ENCODE results near the gene NUP214.

DNA sequence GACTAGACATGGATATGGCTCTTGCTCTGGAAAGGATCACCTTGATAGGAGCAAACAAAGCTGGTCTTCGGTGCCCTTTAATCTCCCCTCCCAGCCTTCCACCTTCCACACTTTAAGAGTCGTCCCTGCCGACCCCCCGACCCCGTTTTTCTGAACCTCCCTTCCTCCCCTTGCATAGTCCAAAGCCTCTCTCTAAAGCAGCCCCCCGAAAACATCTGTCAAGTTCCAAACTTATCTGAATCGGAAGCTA is 423 bp upstream of the NUP214 start:
- no peak for TF ChIP-seq YY1 (IDR thresholded peaks at IDR 0.05; ENCODE audit: insufficient read depth, insufficient read length)
- no peak for TF ChIP-seq SUZ12 (IDR thresholded peaks at IDR 0.05; ENCODE audit: extremely low read depth, insufficient read depth, insufficient read length)
- no peak for TF ChIP-seq ZNF274 (IDR thresholded peaks at IDR 0.05; ENCODE audit: low read depth, low read length)
